ENCODE measurements around the gene ZP4.

- TF ChIP-seq, protein P1, sequence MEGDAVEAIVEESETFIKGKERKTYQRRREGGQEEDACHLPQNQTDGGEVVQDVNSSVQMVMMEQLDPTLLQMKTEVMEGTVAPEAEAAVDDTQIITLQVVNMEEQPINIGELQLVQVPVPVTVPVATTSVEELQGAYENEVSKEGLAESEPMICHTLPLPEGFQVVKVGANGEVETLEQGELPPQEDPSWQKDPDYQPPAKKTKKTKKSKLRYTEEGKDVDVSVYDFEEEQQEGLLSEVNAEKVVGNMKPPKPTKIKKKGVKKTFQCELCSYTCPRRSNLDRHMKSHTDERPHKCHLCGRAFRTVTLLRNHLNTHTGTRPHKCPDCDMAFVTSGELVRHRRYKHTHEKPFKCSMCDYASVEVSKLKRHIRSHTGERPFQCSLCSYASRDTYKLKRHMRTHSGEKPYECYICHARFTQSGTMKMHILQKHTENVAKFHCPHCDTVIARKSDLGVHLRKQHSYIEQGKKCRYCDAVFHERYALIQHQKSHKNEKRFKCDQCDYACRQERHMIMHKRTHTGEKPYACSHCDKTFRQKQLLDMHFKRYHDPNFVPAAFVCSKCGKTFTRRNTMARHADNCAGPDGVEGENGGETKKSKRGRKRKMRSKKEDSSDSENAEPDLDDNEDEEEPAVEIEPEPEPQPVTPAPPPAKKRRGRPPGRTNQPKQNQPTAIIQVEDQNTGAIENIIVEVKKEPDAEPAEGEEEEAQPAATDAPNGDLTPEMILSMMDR (IDR thresholded peaks at IDR 0.05): no peak
- no peak for TF ChIP-seq POLR2A (IDR thresholded peaks at IDR 0.05)
Observed at GRCh38 chr1:237890416-237890815, 306 bp downstream of the ZP4 start.
